ENCODE measurements around the gene MCIDAS. TPM values are rescaled to one million over a fixed set of nuclear protein-coding genes. Genes with fewer than 3 reads are reported as not detected.
A peak's percentile ranks its signal among the peaks of the same experiment; 100 is the strongest.

Gene MCIDAS
- total RNA-seq, 1 experiment from 2014 or later = 2.0 TPM

DNA sequence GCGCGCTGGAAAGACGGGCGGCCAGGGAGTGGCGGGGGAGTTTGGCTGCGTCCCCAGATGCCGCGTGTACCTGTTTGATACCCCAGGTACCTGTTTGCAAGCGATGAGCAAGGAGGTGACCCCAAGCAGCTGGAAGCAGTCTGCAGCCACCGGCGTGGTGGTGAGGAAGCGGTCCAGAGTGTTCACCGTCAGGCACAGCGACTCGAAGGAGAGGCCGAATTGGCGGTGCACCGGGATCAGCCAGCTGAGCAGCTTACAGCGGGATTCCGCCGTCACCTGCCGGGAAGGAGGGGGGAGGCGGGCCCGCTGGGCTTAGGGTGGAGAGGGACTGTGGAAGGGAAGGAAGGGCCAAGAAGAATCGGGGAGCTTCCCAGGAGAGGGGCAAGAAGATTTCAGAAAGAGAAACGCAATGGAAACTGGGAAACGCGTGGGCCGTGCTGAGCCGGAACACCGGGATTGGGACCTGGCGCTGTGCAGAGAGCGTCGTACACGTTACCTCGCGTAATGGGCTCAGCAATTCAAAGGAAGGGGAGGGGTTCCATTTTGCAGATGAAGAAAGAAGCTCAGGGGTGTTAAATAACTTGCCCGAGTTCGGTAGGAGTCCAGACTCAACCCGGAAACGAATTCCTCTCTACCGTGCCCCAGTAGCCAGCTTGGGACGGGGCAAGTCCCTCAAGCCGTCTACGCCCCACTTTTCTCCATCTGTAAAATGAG lies 5.3 kb upstream of the MCIDAS start:
- H3K4me1 Mint-ChIP-seq (ENCODE audit: low read depth, unreplicated experiment) = peaks cover 10% of the 10 kb centered on the region
- Histone ChIP-seq H3K9me3 (no peaks in the 10 kb centered on the region), H3K4me1 (peaks cover 7% of the 10 kb centered on the region), H3K27me3 (replicated peaks; ENCODE audit: control insufficient read depth, insufficient read depth, low read length) (peaks cover 4% of the 10 kb centered on the region), H3K36me3 (ENCODE audit: control insufficient read depth, insufficient read depth, low read length) (no peaks in the 10 kb centered on the region), H3K4me3 (ENCODE audit: low read depth, low read length) (peak overlapping the region; percentile 57)
- no peak for TF ChIP-seq CTCF (IDR thresholded peaks at IDR 0.05; ENCODE audit: insufficient read depth in 1 of 2, low read depth in 1 of 2, low read length in 1 of 2, severe bottlenecking in 1 of 2, unreplicated experiment in 1 of 2)
- peak overlapping the region; percentile 90 for H3K4me3 Mint-ChIP-seq (ENCODE audit: unreplicated experiment)
- peaks cover 7% of the 10 kb centered on the region for H3K36me3 Mint-ChIP-seq (ENCODE audit: insufficient read depth, unreplicated experiment)
- ChIA-PET POLR2A (no interaction called here), CTCF (interaction anchor here (0.8 to 0.9 kb wide), 2 partner anchors 45 to 56 kb away, joined by 3 read pairs; no protein-coding TSS in a partner anchor)
- BruUV-seq (replicated peaks) = TSS peak; percentile 32
- H3K27me3 Mint-ChIP-seq (ENCODE audit: insufficient read depth, unreplicated experiment) = no peaks in the 10 kb centered on the region
- H3K27ac Mint-ChIP-seq (ENCODE audit: unreplicated experiment) = peak overlapping the region; percentile 53
- DNase-seq = peak; percentile 54 to 62
- intact Hi-C loops (cut with micrococcal nuclease; ENCODE audit: unreplicated experiment) = loop anchor here (1.0 to 5.0 kb wide), 2 partner anchors 40 to 60 kb away; no protein-coding TSS in a partner anchor
- H3K9me3 Mint-ChIP-seq (ENCODE audit: unreplicated experiment) = no peaks in the 10 kb centered on the region

DNA sequence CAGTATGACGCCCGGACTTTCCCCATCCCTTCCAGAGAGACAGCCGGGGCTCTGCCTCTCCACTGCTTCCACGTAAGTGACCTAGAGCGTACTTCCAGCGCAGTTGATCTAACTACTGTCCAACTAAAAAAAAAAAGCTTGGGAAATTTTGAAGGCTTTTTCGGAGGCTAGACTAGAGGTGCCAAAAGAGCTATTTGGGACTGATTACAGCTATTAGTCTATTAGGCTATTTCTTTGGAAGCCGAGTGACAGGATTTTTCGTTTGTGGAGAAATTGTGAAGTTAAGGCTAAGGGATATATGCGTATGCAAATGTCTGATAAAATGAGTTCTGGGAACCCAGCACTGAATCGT lies 4.8 kb upstream of the MCIDAS start:
- Mint-ChIP-seq H3K27ac (ENCODE audit: unreplicated experiment) (peak overlapping the region; percentile 53), H3K4me3 (ENCODE audit: unreplicated experiment) (peak overlapping the region; percentile 90), H3K36me3 (ENCODE audit: insufficient read depth, unreplicated experiment) (peaks cover 7% of the 10 kb centered on the region), H3K9me3 (ENCODE audit: unreplicated experiment) (no peaks in the 10 kb centered on the region), H3K27me3 (ENCODE audit: insufficient read depth, unreplicated experiment) (no peaks in the 10 kb centered on the region), H3K4me1 (ENCODE audit: low read depth, unreplicated experiment) (peaks cover 10% of the 10 kb centered on the region)
- BruUV-seq (replicated peaks) = no TSS peak
- intact Hi-C loops (cut with micrococcal nuclease; ENCODE audit: unreplicated experiment) = loop anchor here (1.0 to 5.0 kb wide), 2 partner anchors 40 to 60 kb away; no protein-coding TSS in a partner anchor
- no peak for TF ChIP-seq CTCF (IDR thresholded peaks at IDR 0.05; ENCODE audit: insufficient read depth in 1 of 2, low read depth in 1 of 2, low read length in 1 of 2, severe bottlenecking in 1 of 2, unreplicated experiment in 1 of 2)
- peaks cover 7% of the 10 kb centered on the region for H3K4me1 ChIP-seq
- ChIA-PET CTCF (no interaction called here), POLR2A (interaction anchor here (0.6 kb wide), 1 partner anchor 46 kb away, joined by 4 read pairs; no protein-coding TSS in a partner anchor)
- peak overlapping the region; percentile 57 for H3K4me3 ChIP-seq (ENCODE audit: low read depth, low read length)
- no peaks in the 10 kb centered on the region for H3K9me3 ChIP-seq
- H3K27me3 ChIP-seq (replicated peaks; ENCODE audit: control insufficient read depth, insufficient read depth, low read length) = peaks cover 4% of the 10 kb centered on the region
- no peaks in the 10 kb centered on the region for H3K36me3 ChIP-seq (ENCODE audit: control insufficient read depth, insufficient read depth, low read length)
- DNase-seq = no peak

- DNase-seq = peak; percentile 46 to 48
- peaks cover 7% of the 10 kb centered on the region for H3K36me3 Mint-ChIP-seq (ENCODE audit: insufficient read depth, unreplicated experiment)
- H3K9me3 ChIP-seq = no peaks in the 10 kb centered on the region
- peaks cover 7% of the 10 kb centered on the region for H3K4me1 ChIP-seq
- intact Hi-C loops (cut with micrococcal nuclease; ENCODE audit: unreplicated experiment) = loop anchor here (5.0 kb wide), 1 partner anchor 41 kb away; no protein-coding TSS in a partner anchor
- POLR2A ChIA-PET = interaction anchor here (0.6 kb wide), 1 partner anchor 45 kb away, joined by 4 read pairs; no protein-coding TSS in a partner anchor
- CTCF ChIA-PET = interaction anchor here (0.7 to 1.0 kb wide), 2 partner anchors 71 to 76 kb away, joined by 3 to 4 read pairs; partner anchors contain the start of gene GPX8
- peaks cover 10% of the 10 kb centered on the region for H3K4me1 Mint-ChIP-seq (ENCODE audit: low read depth, unreplicated experiment)
- H3K9me3 Mint-ChIP-seq (ENCODE audit: unreplicated experiment) = no peaks in the 10 kb centered on the region
- H3K27ac Mint-ChIP-seq (ENCODE audit: unreplicated experiment) = peak overlapping the region; percentile 53
- no peaks in the 10 kb centered on the region for H3K27me3 Mint-ChIP-seq (ENCODE audit: insufficient read depth, unreplicated experiment)
- peaks cover 4% of the 10 kb centered on the region for H3K27me3 ChIP-seq (replicated peaks; ENCODE audit: control insufficient read depth, insufficient read depth, low read length)
- H3K36me3 ChIP-seq (ENCODE audit: control insufficient read depth, insufficient read depth, low read length) = no peaks in the 10 kb centered on the region
- peak overlapping the region; percentile 90 for H3K4me3 Mint-ChIP-seq (ENCODE audit: unreplicated experiment)
- peak overlapping the region; percentile 57 for H3K4me3 ChIP-seq (ENCODE audit: low read depth, low read length)
- peak in 1 of 2 experiments; percentile 19 for TF ChIP-seq CTCF (IDR thresholded peaks at IDR 0.05; ENCODE audit: insufficient read depth in 1 of 2, low read depth in 1 of 2, low read length in 1 of 2, severe bottlenecking in 1 of 2, unreplicated experiment in 1 of 2)
- no TSS peak for BruUV-seq (replicated peaks)
Observed at GRCh38 chr5:55231029-55231918, 4.2 kb upstream of the MCIDAS start.
